UCSD-AML1 (cell line): ENCODE data around the gene MBD6.
A peak's percentile ranks its signal among the peaks of the same experiment; 100 is the strongest.
"Not testable (repeated sequence)": the region's sequence is repeated elsewhere in the genome, so short reads cannot be mapped to it uniquely, and the experiment has no call there.

Experiments
- DNase-seq: peaks from one replicate; lab custom pipeline; 2025; ENCODE audit not compliant: unreplicated experiment; lab: John Stamatoyannopoulos, UW

MBD6 gene

GRCh38 chr12:57514720-57515407 lies 7.8 kb upstream of the MBD6 start:
- DNase-seq: no peak

GRCh38 chr12:57515408-57515933 lies 7.2 kb upstream of the MBD6 start:
- no peak for DNase-seq

- DNase-seq: no peak
Observed at GRCh38 chr12:57515934-57516541, 6.6 kb upstream of the MBD6 start.

GRCh38 chr12:57516617-57517153 lies 5.9 kb upstream of the MBD6 start:
- DNase-seq: no peak

GRCh38 chr12:57517187-57517586 lies 5.4 kb upstream of the MBD6 start:
- no peak for DNase-seq

- not testable (repeated sequence) for DNase-seq
Observed at GRCh38 chr12:57517718-57518117, 4.9 kb upstream of the MBD6 start.

GRCh38 chr12:57518176-57518919 lies 4.3 kb upstream of the MBD6 start:
- no peak for DNase-seq

- DNase-seq: peak; percentile 58
Observed at GRCh38 chr12:57518920-57519795, 3.5 kb upstream of the MBD6 start.

- peak; percentile 58 for DNase-seq
Observed at GRCh38 chr12:57519796-57520052, 2.9 kb upstream of the MBD6 start.

- peak; percentile 100 for DNase-seq
Observed at GRCh38 chr12:57520053-57520818, 2.4 kb upstream of the MBD6 start, which contains the start of gene DDIT3. Gene DDIT3 (minus strand): TSS chr12:57520514. CDS start chr12:57517406, 3,108 bp downstream.

GRCh38 chr12:57521525-57522010 lies 1.1 kb upstream of the MBD6 start:
- DNase-seq: peak; percentile 47

GRCh38 chr12:57522887-57523705 lies 472 bp downstream of the MBD6 start:
- peak; percentile 87 for DNase-seq

GRCh38 chr12:57523706-57524614 lies 1.3 kb downstream of the MBD6 start:
- DNase-seq: no peak

GRCh38 chr12:57524814-57525614 lies 2.4 kb downstream of the MBD6 start:
- no peak for DNase-seq

GRCh38 chr12:57525615-57526383 lies 3.2 kb downstream of the MBD6 start:
- DNase-seq: no peak

GRCh38 chr12:57526477-57527126 lies 4.0 kb downstream of the MBD6 start:
- no peak for DNase-seq
